ENCODE measurements around the gene MAD1L1. TPM values are rescaled to one million over a fixed set of nuclear protein-coding genes. Genes with fewer than 3 reads are reported as not detected.
"Not testable (repeated sequence)": the region's sequence is repeated elsewhere in the genome, so short reads cannot be mapped to it uniquely, and the experiment has no call there.

MAD1L1 gene
- total and polyA plus RNA-seq, 4 donors: 29.3 to 44.1 (median 35.8) TPM

DNA sequence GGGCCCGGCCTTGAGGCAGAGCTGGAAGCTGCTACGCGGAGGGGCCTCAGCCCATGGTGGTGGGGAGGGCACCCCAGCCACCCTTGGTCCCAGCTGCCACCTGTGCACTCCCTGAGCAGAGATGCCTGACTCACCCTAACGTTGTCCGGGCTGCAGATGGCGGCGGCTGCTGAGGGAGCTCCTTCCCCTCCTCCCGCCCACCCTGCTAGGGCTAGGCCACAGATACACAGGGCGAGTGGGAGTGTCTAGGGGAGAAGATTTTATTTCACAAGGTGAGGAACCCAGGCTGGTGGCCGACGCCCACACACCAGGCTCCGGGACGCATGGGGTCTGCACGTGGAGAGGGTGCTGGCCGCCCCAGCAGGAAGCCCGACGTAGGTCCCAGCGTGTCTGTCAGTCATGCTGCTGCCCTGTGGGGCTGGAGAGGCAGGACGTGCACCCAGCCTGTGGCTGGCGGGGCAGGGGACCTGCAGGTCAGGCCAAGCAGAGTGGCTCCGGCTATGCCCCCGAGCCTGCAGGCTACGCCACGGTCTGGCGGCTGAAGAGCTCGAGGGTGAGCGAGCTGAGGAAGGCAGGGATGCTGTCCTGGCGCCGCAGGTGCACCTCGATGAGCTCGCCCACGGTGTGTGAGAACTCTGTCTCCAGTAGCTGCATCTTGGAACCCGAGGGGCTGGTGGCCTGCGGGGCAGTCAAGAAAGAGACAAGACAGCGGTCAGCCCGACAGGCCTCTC is 417.0 kb downstream of the MAD1L1 start:
- H3K9me3 ChIP-seq (ENCODE audit: control insufficient read depth, insufficient read depth, low read length); H3K27me3 ChIP-seq (ENCODE audit: control insufficient read depth, insufficient read depth, low read length); DNase-seq (ENCODE audit: low read depth in 4 of 6, low spot score in 6 of 6); H3K27ac ChIP-seq (ENCODE audit: low read depth, low read length); H3K4me3 ChIP-seq (ENCODE audit: low read depth, low read length): not testable (repeated sequence)
- peaks cover 39% of the 10 kb centered on the region for H3K4me1 ChIP-seq (ENCODE audit: control insufficient read depth, insufficient read depth, low read length)
- peaks cover 37% of the 10 kb centered on the region for H3K36me3 ChIP-seq (ENCODE audit: control insufficient read depth, insufficient read depth, low read length)
- 91% methylated on average over 30 of the region's 36 CpGs for WGBS (ENCODE audit: insufficient coverage)

DNA sequence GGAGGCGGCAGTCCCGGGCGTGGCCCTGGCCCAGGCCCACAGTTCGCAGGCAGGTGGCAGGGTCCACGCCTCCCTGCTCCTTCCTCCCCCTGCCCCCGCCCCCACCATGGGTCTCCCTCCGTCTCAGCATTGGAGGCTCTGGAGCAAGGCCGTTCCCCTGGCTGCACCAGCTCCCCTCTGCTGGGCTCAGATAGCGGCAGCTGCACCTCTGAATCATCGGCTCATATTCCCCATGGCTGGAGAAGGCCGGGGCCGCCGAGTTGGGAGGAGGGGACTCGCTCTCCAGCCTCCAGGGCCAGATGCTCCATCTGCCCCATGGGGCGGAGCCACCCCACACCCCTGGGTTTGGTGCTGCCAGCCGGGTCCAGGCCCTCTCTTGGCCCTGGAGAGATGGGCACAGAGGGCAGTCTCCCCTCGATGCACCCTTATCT is 417.7 kb downstream of the MAD1L1 start:
- WGBS (ENCODE audit: insufficient coverage): 96% methylated on average over 15 of the region's 17 CpGs
- peaks cover 43% of the 10 kb centered on the region for H3K4me1 ChIP-seq (ENCODE audit: control insufficient read depth, insufficient read depth, low read length)
- H3K36me3 ChIP-seq (ENCODE audit: control insufficient read depth, insufficient read depth, low read length): peaks cover 37% of the 10 kb centered on the region
- no peak overlapping the region for H3K27ac ChIP-seq (ENCODE audit: low read depth, low read length)
- no peaks in the 10 kb centered on the region for H3K9me3 ChIP-seq (ENCODE audit: control insufficient read depth, insufficient read depth, low read length)
- DNase-seq (ENCODE audit: low read depth in 4 of 6, low spot score in 6 of 6): no peak
- H3K27me3 ChIP-seq (ENCODE audit: control insufficient read depth, insufficient read depth, low read length): no peaks in the 10 kb centered on the region
- H3K4me3 ChIP-seq (ENCODE audit: low read depth, low read length): no peak overlapping the region

DNA sequence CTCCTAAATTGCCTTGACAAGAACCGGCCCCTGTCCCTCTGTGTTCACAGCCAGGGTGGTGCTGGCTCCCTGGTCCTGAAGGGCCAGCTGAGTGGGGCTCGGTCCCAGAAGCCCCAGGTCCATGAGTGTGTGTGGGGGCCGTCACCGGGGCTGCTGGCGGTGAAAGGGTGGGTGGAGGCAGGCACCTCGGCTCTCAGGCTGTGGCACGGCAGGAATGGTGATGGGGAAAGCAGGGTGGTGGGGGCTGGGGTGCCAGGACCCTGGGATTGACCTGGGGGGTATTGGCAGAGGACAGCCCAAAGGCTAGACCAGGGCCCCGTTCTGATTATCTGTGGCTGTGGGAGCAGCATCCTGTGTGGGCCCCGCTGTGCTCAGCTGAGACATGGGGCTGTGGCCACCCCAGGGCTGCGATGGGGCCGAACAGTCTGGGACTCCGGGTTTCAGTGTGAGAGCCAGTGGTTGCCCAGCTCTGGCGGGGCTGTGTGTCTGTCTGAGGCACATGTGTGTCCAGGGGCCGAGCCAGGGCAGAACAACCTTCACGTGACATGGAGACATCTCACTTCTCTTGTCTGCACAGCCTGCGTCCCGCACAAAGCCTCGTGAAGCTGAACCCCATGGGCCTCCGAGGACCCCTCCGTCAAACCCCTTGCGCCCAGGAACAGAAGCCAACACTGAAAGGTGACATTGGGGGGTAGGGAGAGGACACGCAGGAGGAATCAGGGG is 418.5 kb downstream of the MAD1L1 start:
- Histone ChIP-seq H3K4me3 (ENCODE audit: low read depth, low read length) (no peak overlapping the region), H3K36me3 (ENCODE audit: control insufficient read depth, insufficient read depth, low read length) (peaks cover 40% of the 10 kb centered on the region), H3K4me1 (ENCODE audit: control insufficient read depth, insufficient read depth, low read length) (peaks cover 39% of the 10 kb centered on the region), H3K27ac (ENCODE audit: low read depth, low read length) (no peak overlapping the region), H3K9me3 (ENCODE audit: control insufficient read depth, insufficient read depth, low read length) (no peaks in the 10 kb centered on the region), H3K27me3 (ENCODE audit: control insufficient read depth, insufficient read depth, low read length) (no peaks in the 10 kb centered on the region)
- DNase-seq (ENCODE audit: low read depth in 4 of 6, low spot score in 6 of 6): no peak
- WGBS (ENCODE audit: insufficient coverage): 92% methylated on average over 18 of the region's 22 CpGs

DNA sequence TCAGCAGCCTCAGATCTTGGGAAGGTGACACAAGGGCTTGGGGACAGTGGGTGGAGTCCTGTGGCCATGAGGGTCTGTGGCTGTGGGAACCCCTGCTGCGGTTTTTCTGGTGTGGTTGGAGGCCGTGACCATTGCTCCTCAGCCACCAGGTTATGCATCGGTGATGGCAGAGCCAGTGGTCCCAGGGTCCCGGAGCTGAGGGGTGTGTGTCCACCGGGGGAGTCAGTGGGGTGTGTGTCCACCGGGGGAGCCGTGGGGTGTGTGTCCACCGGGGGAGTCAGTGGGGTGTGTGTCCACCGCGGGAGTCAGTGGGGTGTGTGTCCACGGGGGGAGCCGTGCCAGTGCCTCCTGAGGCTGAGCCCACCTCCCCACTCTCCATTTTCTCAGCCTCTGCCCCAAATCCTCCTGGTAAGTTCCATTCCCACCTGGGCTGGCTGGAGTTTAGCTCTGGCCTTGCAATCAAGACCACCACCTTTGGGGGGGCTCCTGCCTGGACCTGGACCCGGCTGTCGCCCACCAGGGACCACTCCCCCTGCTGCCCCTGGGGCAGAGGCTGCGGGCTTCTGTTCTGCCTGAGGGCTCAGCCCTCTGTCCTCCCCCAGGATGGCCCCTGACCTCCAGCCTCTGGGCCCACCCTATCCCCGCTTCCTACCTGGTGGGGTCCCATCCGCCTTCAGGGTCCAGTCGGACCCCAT is 419.2 kb downstream of the MAD1L1 start:
- no peak for DNase-seq (ENCODE audit: low read depth in 4 of 6, low spot score in 6 of 6)
- peaks cover 32% of the 10 kb centered on the region for H3K4me1 ChIP-seq (ENCODE audit: control insufficient read depth, insufficient read depth, low read length)
- H3K27ac ChIP-seq (ENCODE audit: low read depth, low read length): no peak overlapping the region
- WGBS (ENCODE audit: insufficient coverage): 95% methylated on average over 10 of the region's 18 CpGs
- H3K27me3 ChIP-seq (ENCODE audit: control insufficient read depth, insufficient read depth, low read length): no peaks in the 10 kb centered on the region
- no peaks in the 10 kb centered on the region for H3K9me3 ChIP-seq (ENCODE audit: control insufficient read depth, insufficient read depth, low read length)
- peaks cover 43% of the 10 kb centered on the region for H3K36me3 ChIP-seq (ENCODE audit: control insufficient read depth, insufficient read depth, low read length)
- no peak overlapping the region for H3K4me3 ChIP-seq (ENCODE audit: low read depth, low read length)

DNA sequence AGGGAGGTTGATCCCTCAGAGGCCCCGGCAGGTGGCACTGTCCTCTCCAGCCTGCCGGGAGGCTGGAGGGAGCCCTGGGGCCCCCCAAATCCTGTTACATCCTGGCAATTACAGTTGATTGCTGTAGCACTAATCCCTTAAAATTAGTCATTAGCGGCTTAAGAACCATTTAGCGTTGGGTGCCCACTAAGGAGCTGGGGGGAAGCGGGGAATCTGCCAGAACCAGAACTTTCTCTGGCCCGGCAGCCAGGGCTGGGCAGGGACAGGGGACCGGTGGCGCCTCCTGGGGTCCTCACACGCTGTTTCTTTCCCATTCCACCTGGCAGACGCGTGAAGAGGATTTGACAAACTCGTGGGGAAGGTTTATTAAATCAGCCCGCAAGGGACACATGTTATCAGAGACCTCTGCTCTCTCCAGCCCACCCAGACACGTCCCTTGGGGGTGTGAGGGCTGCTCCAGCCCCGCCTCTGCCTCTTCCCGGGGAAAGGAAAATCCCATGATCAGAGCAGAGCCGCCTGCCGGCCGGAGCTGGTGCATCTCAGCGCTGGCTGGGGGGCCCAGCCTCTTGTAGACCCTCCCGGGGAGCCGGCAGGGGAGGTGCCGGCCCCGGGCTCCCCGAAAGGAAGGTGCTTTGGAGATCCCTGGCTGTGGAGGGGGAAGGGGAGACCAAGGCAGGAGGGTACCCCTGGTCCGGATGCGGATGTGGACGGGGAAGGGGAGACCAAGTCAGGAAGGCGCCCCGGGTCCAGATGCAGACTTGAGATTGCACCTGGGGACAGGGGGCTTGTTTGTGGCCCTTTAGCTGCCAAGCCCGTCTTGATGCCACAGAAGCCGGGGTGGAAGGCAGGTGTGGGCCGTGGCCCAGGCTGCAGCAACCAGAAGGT is 420.0 kb downstream of the MAD1L1 start:
- H3K4me1 ChIP-seq (ENCODE audit: control insufficient read depth, insufficient read depth, low read length): peaks cover 30% of the 10 kb centered on the region
- no peaks in the 10 kb centered on the region for H3K9me3 ChIP-seq (ENCODE audit: control insufficient read depth, insufficient read depth, low read length)
- peak in 1 of 6 donors; percentile 31 for DNase-seq (ENCODE audit: low read depth in 4 of 6, low spot score in 6 of 6)
- no peak overlapping the region for H3K27ac ChIP-seq (ENCODE audit: low read depth, low read length)
- H3K4me3 ChIP-seq (ENCODE audit: low read depth, low read length): no peak overlapping the region
- peaks cover 43% of the 10 kb centered on the region for H3K36me3 ChIP-seq (ENCODE audit: control insufficient read depth, insufficient read depth, low read length)
- WGBS (ENCODE audit: insufficient coverage): 70% methylated on average over 20 of the region's 33 CpGs
- H3K27me3 ChIP-seq (ENCODE audit: control insufficient read depth, insufficient read depth, low read length): no peaks in the 10 kb centered on the region

DNA sequence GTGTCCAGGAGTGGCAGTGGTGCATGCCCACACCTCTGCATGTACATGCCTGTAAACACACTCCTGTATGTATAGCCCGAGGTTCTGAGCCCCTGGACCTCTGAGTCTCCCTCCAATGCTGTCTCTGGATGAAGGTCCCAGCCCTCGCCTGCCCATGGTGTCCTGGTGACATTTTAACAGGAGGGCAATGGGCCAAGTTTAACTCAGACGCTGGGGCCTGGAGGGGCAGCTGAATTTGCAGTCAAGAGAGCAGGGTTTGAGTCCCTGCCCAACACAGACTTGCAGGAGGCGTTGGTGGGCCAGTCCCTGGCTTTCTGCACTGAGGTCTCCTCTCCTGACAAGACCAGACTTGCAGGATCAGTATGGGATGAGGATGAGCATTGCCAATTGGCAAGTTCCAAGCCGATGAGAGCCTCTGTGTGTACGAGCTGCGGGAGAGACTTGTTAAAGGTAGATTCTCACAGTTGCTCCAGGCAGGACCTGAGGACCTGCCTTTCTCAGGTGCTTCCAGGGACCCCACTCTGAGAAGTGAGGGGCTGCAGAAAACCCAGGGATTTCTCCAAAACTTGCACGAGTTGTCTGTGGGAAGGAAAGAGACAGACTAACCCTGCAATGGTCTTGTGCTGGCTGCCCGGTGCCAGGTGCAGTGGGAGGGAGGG is 420.8 kb downstream of the MAD1L1 start:
- Histone ChIP-seq H3K36me3 (ENCODE audit: control insufficient read depth, insufficient read depth, low read length) (peaks cover 39% of the 10 kb centered on the region), H3K4me3 (ENCODE audit: low read depth, low read length) (no peak overlapping the region), H3K9me3 (ENCODE audit: control insufficient read depth, insufficient read depth, low read length) (no peaks in the 10 kb centered on the region), H3K4me1 (ENCODE audit: control insufficient read depth, insufficient read depth, low read length) (peaks cover 30% of the 10 kb centered on the region), H3K27ac (ENCODE audit: low read depth, low read length) (no peak overlapping the region), H3K27me3 (ENCODE audit: control insufficient read depth, insufficient read depth, low read length) (no peaks in the 10 kb centered on the region)
- DNase-seq (ENCODE audit: low read depth in 4 of 6, low spot score in 6 of 6): peak in 1 of 6 donors; percentile 21
- 42% methylated on average over 7 of the region's 9 CpGs for WGBS (ENCODE audit: insufficient coverage)

DNA sequence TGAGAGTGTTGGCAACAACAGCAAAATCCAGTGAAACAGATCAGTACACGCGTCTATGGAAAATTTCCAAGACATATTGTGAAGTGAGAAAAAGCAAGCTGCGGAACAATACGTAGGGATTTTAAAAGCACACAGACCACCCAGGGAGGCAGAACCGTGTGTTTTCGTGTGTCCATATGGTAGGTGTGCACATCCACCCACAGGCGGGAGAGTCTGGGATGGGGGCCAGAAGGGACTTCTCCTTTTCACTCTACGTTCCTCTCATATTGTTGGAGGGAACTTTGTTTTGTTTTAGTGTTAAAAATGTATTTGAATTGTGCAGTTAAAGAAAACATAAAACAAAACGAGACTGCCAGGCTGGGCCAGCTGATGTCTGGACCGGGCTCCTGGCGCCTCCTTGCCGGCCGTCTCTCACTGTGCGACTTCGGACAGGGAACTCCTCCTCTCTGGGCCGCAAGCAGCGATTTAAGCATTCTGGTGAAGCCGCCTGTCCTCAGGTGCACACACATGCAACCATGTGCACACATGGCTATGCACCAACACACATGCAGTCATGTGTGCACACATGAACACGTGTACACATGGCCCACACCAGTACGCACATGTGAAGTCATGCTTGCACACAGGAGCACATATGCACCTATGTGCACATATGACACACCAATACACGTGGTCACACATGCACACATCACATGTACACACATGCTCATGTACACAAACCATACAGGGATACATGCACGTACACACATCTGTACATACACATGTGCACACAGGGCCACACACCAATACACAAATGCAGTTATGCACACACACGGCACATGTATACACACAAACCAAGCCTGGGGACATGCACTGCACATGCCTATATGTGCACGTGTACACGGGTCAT is 421.5 kb downstream of the MAD1L1 start:
- Histone ChIP-seq H3K9me3 (ENCODE audit: control insufficient read depth, insufficient read depth, low read length) (no peaks in the 10 kb centered on the region), H3K4me1 (ENCODE audit: control insufficient read depth, insufficient read depth, low read length) (peaks cover 27% of the 10 kb centered on the region), H3K4me3 (ENCODE audit: low read depth, low read length) (no peak overlapping the region), H3K27ac (ENCODE audit: low read depth, low read length) (no peak overlapping the region), H3K27me3 (ENCODE audit: control insufficient read depth, insufficient read depth, low read length) (no peaks in the 10 kb centered on the region), H3K36me3 (ENCODE audit: control insufficient read depth, insufficient read depth, low read length) (peaks cover 37% of the 10 kb centered on the region)
- WGBS (ENCODE audit: insufficient coverage): 60% methylated on average over 21 of the region's 25 CpGs
- DNase-seq (ENCODE audit: low read depth in 4 of 6, low spot score in 6 of 6): peak in 2 of 6 donors; percentile 72 to 89

DNA sequence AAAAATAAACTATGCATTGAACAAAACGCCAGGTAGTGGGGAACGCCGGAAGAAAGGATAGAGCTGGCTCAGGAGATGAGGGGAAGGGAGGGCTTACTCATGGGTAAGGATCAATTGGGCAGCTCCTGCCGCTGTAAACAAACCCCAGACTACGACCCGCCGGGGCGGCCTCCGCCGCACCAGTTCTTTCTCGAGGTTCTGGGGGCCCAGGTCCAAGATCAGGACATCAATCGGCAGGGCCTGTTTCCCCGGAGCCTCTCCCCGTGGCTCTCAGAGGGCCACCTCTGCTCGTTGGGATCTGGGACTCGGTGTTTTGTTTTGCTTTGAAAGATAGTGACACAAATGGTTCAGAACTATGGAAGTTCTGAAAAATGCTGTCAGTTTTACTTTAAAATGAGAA is 422.2 kb downstream of the MAD1L1 start:
- H3K27me3 ChIP-seq (ENCODE audit: control insufficient read depth, insufficient read depth, low read length): no peaks in the 10 kb centered on the region
- WGBS (ENCODE audit: insufficient coverage): 12% methylated on average over 10 of the region's 16 CpGs
- H3K36me3 ChIP-seq (ENCODE audit: control insufficient read depth, insufficient read depth, low read length): peaks cover 31% of the 10 kb centered on the region
- H3K9me3 ChIP-seq (ENCODE audit: control insufficient read depth, insufficient read depth, low read length): no peaks in the 10 kb centered on the region
- no peak overlapping the region for H3K27ac ChIP-seq (ENCODE audit: low read depth, low read length)
- peaks cover 27% of the 10 kb centered on the region for H3K4me1 ChIP-seq (ENCODE audit: control insufficient read depth, insufficient read depth, low read length)
- no peak for DNase-seq (ENCODE audit: low read depth in 4 of 6, low spot score in 6 of 6)
- no peak overlapping the region for H3K4me3 ChIP-seq (ENCODE audit: low read depth, low read length)

Data from spinal cord (tissue), 10 donors.